PFSK-1 (cell line): ENCODE measurements around the gene USP14.

ENCODE experiments used
- FOXP2 ChIP-seq: optimal IDR thresholded peaks from 2 replicates; pipeline ENCODE3; 2011; ENCODE audit warnings: borderline replicate concordance, control low read depth, inconsistent platforms; ENCODE audit not compliant: insufficient read depth; ENCODE audit errors: extremely low read length, extremely low read depth
- POLR2AphosphoS5 ChIP-seq: IDR thresholded peaks from 2 replicates; pipeline ENCODE4 v1.6.1; 2012; ENCODE audit warnings: low read depth, mild to moderate bottlenecking, control low read depth, low read length, moderate library complexity
- REST ChIP-seq, 2 experiments: IDR thresholded peaks; 2 replicates each; pipeline versions ENCODE4 v1.6.1 to v1.8.0; 2011 to 2012; ENCODE audit warnings: low read depth in 2 of 2, low read length in 2 of 2, control low read depth in 1 of 2, inconsistent platforms in 1 of 2, mild to moderate bottlenecking in 1 of 2, moderate library complexity in 1 of 2; ENCODE audit not compliant: insufficient read depth in 1 of 2
- SIN3A ChIP-seq: IDR thresholded peaks from 2 replicates; pipeline ENCODE4 v1.6.1; 2012; ENCODE audit warnings: mild to moderate bottlenecking, low read length, moderate library complexity, borderline replicate concordance; ENCODE audit not compliant: insufficient read depth
- TAF1 ChIP-seq: IDR thresholded peaks from 2 replicates; pipeline ENCODE4 v1.6.1; 2012; ENCODE audit warnings: low read length, control low read depth, borderline replicate concordance; ENCODE audit not compliant: insufficient read depth

Gene USP14

GRCh38 chr18:211582-211981 is 53.2 kb downstream of the USP14 start:
- TF ChIP-seq REST (IDR thresholded peaks at IDR 0.05; ENCODE audit: insufficient read depth in 1 of 2, low read depth in 2 of 2, low read length in 2 of 2) (no peak), SIN3A (no peak), POLR2AphosphoS5 (no peak), TAF1 (no peak), FOXP2 (no peak)

DNA sequence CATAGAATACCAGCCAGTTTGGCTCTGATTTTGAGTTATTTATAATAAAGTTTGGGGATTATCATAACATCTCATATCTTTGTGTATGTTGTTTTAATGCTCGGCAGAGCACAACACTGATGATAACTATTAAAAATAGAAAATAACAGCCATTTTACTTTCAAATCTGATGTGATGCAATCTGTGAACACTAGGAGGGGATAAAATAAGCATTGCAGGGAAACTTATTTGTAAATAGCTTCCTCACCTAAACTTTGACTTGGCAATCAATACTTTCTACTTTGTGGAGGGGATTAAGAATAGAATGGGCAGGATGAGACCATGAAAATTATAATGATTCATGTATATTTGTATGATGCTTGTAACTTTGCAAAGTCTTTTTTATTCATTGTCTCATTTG is 54.4 kb downstream of the USP14 start:
- TF ChIP-seq TAF1 = no peak

DNA sequence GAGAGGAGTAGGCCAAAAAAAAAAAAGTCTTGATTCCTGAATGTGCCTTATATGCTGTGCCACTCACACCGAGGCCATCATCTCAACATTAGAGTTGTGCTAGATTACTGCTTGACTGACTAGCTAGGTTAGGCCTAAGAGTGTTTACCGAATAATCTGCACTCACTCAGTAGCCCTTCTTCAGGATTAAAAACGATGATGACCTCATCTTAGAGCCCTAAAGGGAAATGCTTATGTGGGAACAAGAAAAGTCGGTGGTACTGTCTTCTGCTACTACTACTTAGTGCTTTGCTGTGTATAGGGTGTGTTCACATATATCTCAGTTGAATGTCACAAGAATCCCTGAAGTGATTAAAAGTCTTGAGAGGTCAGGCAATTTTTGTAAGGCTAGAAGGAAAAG is 55.1 kb downstream of the USP14 start:
- no peak for TF ChIP-seq TAF1
- TF ChIP-seq REST (IDR thresholded peaks at IDR 0.05; ENCODE audit: insufficient read depth in 1 of 2, low read depth in 2 of 2, low read length in 2 of 2) = no peak
- no peak for TF ChIP-seq SIN3A
- TF ChIP-seq FOXP2 = no peak
- TF ChIP-seq POLR2AphosphoS5 = no peak

- TF ChIP-seq TAF1 = no peak
- no peak for TF ChIP-seq REST (IDR thresholded peaks at IDR 0.05; ENCODE audit: insufficient read depth in 1 of 2, low read depth in 2 of 2, low read length in 2 of 2)
- TF ChIP-seq FOXP2 = no peak
- TF ChIP-seq SIN3A = no peak
- TF ChIP-seq POLR2AphosphoS5 = no peak
Measured at GRCh38 chr18:213966-214365, 55.6 kb downstream of the USP14 start.

GRCh38 chr18:215448-216010 is 57.2 kb downstream of the USP14 start:
- TF ChIP-seq SIN3A (no peak), POLR2AphosphoS5 (no peak), TAF1 (no peak), FOXP2 (no peak), REST (IDR thresholded peaks at IDR 0.05; ENCODE audit: insufficient read depth in 1 of 2, low read depth in 2 of 2, low read length in 2 of 2) (no peak)
